Measurements from ENCODE around the gene RNF10.
"Not testable (repeated sequence)": the region's sequence is repeated elsewhere in the genome, so short reads cannot be mapped to it uniquely, and the experiment has no call there.

DNA sequence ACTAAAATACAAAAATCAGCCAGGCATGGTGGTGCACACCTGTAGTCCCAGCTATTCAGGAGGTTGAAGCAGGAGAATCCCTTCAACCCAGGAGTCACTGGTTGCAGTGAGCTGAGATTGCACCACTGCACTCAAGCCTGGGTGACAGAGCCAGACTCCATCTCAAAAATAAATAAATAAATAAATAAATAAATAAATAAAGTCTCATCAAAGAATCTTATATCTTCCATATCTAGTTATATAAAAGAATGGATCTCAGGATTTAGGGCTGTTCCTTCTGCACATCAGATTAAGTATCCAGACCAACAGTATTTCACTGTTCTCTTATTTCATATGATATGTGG lies 3.8 kb upstream of the RNF10 start:
- TF ChIP-seq, protein P1, sequence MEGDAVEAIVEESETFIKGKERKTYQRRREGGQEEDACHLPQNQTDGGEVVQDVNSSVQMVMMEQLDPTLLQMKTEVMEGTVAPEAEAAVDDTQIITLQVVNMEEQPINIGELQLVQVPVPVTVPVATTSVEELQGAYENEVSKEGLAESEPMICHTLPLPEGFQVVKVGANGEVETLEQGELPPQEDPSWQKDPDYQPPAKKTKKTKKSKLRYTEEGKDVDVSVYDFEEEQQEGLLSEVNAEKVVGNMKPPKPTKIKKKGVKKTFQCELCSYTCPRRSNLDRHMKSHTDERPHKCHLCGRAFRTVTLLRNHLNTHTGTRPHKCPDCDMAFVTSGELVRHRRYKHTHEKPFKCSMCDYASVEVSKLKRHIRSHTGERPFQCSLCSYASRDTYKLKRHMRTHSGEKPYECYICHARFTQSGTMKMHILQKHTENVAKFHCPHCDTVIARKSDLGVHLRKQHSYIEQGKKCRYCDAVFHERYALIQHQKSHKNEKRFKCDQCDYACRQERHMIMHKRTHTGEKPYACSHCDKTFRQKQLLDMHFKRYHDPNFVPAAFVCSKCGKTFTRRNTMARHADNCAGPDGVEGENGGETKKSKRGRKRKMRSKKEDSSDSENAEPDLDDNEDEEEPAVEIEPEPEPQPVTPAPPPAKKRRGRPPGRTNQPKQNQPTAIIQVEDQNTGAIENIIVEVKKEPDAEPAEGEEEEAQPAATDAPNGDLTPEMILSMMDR (IDR thresholded peaks at IDR 0.05), result not testable (repeated sequence)
- not testable (repeated sequence) for TF ChIP-seq EP300, POLR2A (IDR thresholded peaks at IDR 0.05)

All from stomach (tissue), 4 donors.